GM06990 (cell line): ENCODE data around the gene CCNO.

Experiments
- DNase-seq: peaks from one replicate; pipeline ENCODE4 v3.0.0-alpha.2; 2011; ENCODE audit not compliant: insufficient read length; ENCODE audit errors: extremely low read depth
- H3K27me3 ChIP-seq: replicated peaks from 2 replicates; pipeline ENCODE4 v1.6.0; 2011; ENCODE audit warnings: low read length; ENCODE audit not compliant: control insufficient read depth, insufficient read depth
- H3K36me3 ChIP-seq: 2 replicates; pipeline ENCODE4 v1.5.1; 2011; ENCODE audit warnings: low read length; ENCODE audit not compliant: control insufficient read depth, insufficient read depth
- H3K4me3 ChIP-seq: replicated peaks from 2 replicates; pipeline ENCODE4 v1.5.1; 2011; ENCODE audit warnings: low read depth, mild to moderate bottlenecking, control low read depth, low read length
- TF ChIP-seq, protein P1 (sequence below): IDR thresholded peaks from 2 replicates; pipeline ENCODE4 v1.5.1; 2011; ENCODE audit warnings: low read length, control low read depth, mild to moderate bottlenecking, inconsistent platforms; ENCODE audit not compliant: insufficient read depth, poor library complexity, severe bottlenecking

Gene CCNO

GRCh38 chr5:55231919-55232270, 1.5 kb downstream of the CCNO start:
- Histone ChIP-seq H3K36me3 (no peaks in the 10 kb centered on the region), H3K27me3 (peaks cover 1% of the 10 kb centered on the region), H3K4me3 (no peak overlapping the region; the same call in 1 of the 2 replicates)
- DNase-seq, result no peak
- TF ChIP-seq, protein P1, sequence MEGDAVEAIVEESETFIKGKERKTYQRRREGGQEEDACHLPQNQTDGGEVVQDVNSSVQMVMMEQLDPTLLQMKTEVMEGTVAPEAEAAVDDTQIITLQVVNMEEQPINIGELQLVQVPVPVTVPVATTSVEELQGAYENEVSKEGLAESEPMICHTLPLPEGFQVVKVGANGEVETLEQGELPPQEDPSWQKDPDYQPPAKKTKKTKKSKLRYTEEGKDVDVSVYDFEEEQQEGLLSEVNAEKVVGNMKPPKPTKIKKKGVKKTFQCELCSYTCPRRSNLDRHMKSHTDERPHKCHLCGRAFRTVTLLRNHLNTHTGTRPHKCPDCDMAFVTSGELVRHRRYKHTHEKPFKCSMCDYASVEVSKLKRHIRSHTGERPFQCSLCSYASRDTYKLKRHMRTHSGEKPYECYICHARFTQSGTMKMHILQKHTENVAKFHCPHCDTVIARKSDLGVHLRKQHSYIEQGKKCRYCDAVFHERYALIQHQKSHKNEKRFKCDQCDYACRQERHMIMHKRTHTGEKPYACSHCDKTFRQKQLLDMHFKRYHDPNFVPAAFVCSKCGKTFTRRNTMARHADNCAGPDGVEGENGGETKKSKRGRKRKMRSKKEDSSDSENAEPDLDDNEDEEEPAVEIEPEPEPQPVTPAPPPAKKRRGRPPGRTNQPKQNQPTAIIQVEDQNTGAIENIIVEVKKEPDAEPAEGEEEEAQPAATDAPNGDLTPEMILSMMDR, result no peak

- peak; percentile 22 for DNase-seq
- TF ChIP-seq, protein P1, result no peak
- H3K27me3 ChIP-seq, result peaks cover 1% of the 10 kb centered on the region
- H3K4me3 ChIP-seq, result peak overlapping the region; percentile 11
- no peaks in the 10 kb centered on the region for H3K36me3 ChIP-seq
Measured at GRCh38 chr5:55231029-55231918, 2.1 kb downstream of the CCNO start.

DNA sequence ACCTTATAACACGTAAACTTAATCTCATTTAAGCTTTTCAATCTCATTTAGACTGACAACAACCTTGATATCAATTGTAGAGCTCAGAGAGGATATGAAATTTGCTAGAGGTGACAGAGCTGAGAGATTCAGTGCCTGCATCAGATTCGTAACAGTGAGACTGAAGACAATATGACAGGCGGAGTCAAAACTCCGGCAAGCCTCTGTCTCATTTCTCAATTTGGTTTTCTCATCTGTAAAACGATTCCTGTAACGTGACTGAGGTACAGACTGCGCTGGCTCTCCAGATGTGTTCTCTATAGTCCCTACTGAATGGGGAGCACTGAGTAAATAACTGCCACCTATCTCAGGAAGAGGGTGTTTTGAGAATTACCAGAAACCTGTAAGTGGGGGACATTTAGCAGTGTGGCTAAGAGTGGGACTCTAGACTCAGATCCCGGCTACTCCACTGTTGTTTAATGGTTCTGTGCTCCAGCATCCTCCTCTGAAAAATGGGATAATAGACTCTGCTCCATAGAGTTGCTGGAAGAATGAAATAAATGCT, 3.2 kb downstream of the CCNO start:
- H3K36me3 ChIP-seq, result no peaks in the 10 kb centered on the region
- H3K27me3 ChIP-seq, result peaks cover 1% of the 10 kb centered on the region
- TF ChIP-seq, protein P1, result no peak
- H3K4me3 ChIP-seq, result no peak overlapping the region
- DNase-seq, result no peak

GRCh38 chr5:55227664-55228430, 5.6 kb downstream of the CCNO start:
- H3K4me3 ChIP-seq, result peak overlapping the region; percentile 37
- DNase-seq, result no peak
- TF ChIP-seq, protein P1, result no peak
- H3K36me3 ChIP-seq, result no peaks in the 10 kb centered on the region
- H3K27me3 ChIP-seq, result peaks cover 3% of the 10 kb centered on the region

GRCh38 chr5:55226934-55227663, 6.3 kb downstream of the CCNO start, which contains the start of gene MCIDAS:
Gene MCIDAS (minus strand): TSS chr5:55227315. CDS start chr5:55227138, 177 bp downstream.
- Histone ChIP-seq H3K27me3 (peaks cover 3% of the 10 kb centered on the region), H3K4me3 (peak within 1 kb of the TSS; percentile 41)
- peak; percentile 66 for DNase-seq

More at GRCh38 chr5:55226934-55227663, 6.3 kb downstream of the CCNO start, which contains the start of gene MCIDAS:
- TF ChIP-seq, protein P1, result peak; percentile 31
- H3K36me3 ChIP-seq, result no peaks in the 10 kb centered on the region
